CD14-positive monocyte (primary cell): ENCODE data around the gene CLASP1. TPM values are rescaled to one million over a fixed set of nuclear protein-coding genes. Genes with fewer than 3 reads are reported as not detected.
"Not testable (repeated sequence)": the region's sequence is repeated elsewhere in the genome, so short reads cannot be mapped to it uniquely, and the experiment has no call there.

ENCODE experiments used
- DNase-seq, 3 donors: peaks; one replicate each; pipeline ENCODE4 v3.0.0-alpha.2; 2011 to 2022
- H2AFZ ChIP-seq: 2 replicates; pipeline ENCODE4 v1.6.0; 2012; ENCODE audit warnings: mild to moderate bottlenecking, low read depth, low read length, inconsistent platforms; ENCODE audit not compliant: insufficient read depth, poor library complexity, severe bottlenecking
- H3K27ac ChIP-seq, 2 donors: 1 replicate in 1 of 2; 2 replicates in 1 of 2; pipeline ENCODE4 v1.5.1; 2012 to 2013; ENCODE audit warnings: low read length in 2 of 2, control low read depth in 1 of 2, inconsistent platforms in 1 of 2, low read depth in 1 of 2, mild to moderate bottlenecking in 1 of 2
- H3K27me3 ChIP-seq, 2 donors: one replicate each; pipeline versions ENCODE4 v1.6.0 to v1.6.1; 2011 to 2013; ENCODE audit warnings: low read length in 2 of 2; ENCODE audit not compliant: control insufficient read depth in 2 of 2, insufficient read depth in 2 of 2
- H3K36me3 ChIP-seq, 2 donors: replicated peaks in 1 of 2; 1 replicate in 1 of 2; 2 replicates in 1 of 2; pipeline versions ENCODE4 v1.5.1 to v1.6.1; 2012 to 2013; ENCODE audit warnings: low read length in 2 of 2, control low read depth in 1 of 2, inconsistent platforms in 1 of 2, mild to moderate bottlenecking in 1 of 2; ENCODE audit not compliant: insufficient read depth in 2 of 2, control insufficient read depth in 1 of 2
- H3K4me1 ChIP-seq, 2 donors: 1 replicate in 1 of 2; 2 replicates in 1 of 2; pipeline versions ENCODE4 v1.5.1 to v1.6.1; 2012 to 2013; ENCODE audit warnings: low read length in 2 of 2, control low read depth in 1 of 2, inconsistent platforms in 1 of 2, mild to moderate bottlenecking in 1 of 2, moderate library complexity in 1 of 2; ENCODE audit not compliant: insufficient read depth in 2 of 2, control insufficient read depth in 1 of 2
- H3K4me2 ChIP-seq: replicated peaks from 2 replicates; pipeline ENCODE3; 2012; ENCODE audit warnings: low read length, moderate library complexity, mild to moderate bottlenecking; ENCODE audit not compliant: poor library complexity, severe bottlenecking; ENCODE audit errors: extremely low read depth
- H3K4me3 ChIP-seq, 3 experiments: fragments of 200-600 bp in 1 of 3; sonication (generic) in 1 of 3; replicated peaks in 1 of 3; 1 replicate in 2 of 3; 2 replicates in 1 of 3; pipeline ENCODE4 v1.5.1; 2011 to 2013; ENCODE audit warnings: low read length in 3 of 3, mild to moderate bottlenecking in 3 of 3, control low read depth in 2 of 3, low read depth in 2 of 3, inconsistent platforms in 1 of 3, moderate library complexity in 1 of 3
- H3K79me2 ChIP-seq: 2 replicates; pipeline ENCODE4 v1.6.0; 2012; ENCODE audit warnings: mild to moderate bottlenecking, control low read depth, inconsistent platforms, low read length, moderate library complexity; ENCODE audit not compliant: insufficient read depth
- H3K9ac ChIP-seq: 2 replicates; pipeline ENCODE4 v1.6.0; 2017; ENCODE audit warnings: low read length, mild to moderate bottlenecking; ENCODE audit not compliant: insufficient read depth, poor library complexity, severe bottlenecking
- H3K9me3 ChIP-seq, 2 donors: replicated peaks in 1 of 2; 1 replicate in 1 of 2; 2 replicates in 1 of 2; pipeline versions ENCODE4 v1.5.1 to v1.6.1; 2012 to 2013; ENCODE audit warnings: low read length in 2 of 2, control low read depth in 1 of 2; ENCODE audit not compliant: control insufficient read depth in 1 of 2, insufficient read depth in 1 of 2
- H4K20me1 ChIP-seq: 2 replicates; pipeline ENCODE4 v1.6.0; 2012; ENCODE audit warnings: mild to moderate bottlenecking, low read length, control low read depth, moderate library complexity; ENCODE audit not compliant: insufficient read depth
- H3K27ac Mint-ChIP-seq, 7 donors: one replicate each; pipeline ENCODE4 v1.8.0; 2020; ENCODE audit warnings: mild to moderate bottlenecking in 7 of 7, mixed read lengths in 7 of 7, moderate library complexity in 6 of 7, inconsistent platforms in 2 of 7
- H3K27me3 Mint-ChIP-seq, 3 donors: one replicate each; pipeline ENCODE4 v1.8.0; 2021 to 2022; ENCODE audit warnings: low read depth in 3 of 3, mild to moderate bottlenecking in 3 of 3, mixed read lengths in 3 of 3, moderate library complexity in 3 of 3, inconsistent platforms in 1 of 3
- H3K36me3 Mint-ChIP-seq, 2 donors: one replicate each; pipeline ENCODE4 v1.8.0; 2020; ENCODE audit warnings: mixed read lengths in 2 of 2, inconsistent platforms in 1 of 2, mild to moderate bottlenecking in 1 of 2
- H3K4me1 Mint-ChIP-seq: one replicate; pipeline ENCODE4 v1.8.0; 2020; ENCODE audit warnings: mild to moderate bottlenecking, mixed read lengths
- H3K4me3 Mint-ChIP-seq, 2 donors: one replicate each; pipeline ENCODE4 v1.8.0; 2020; ENCODE audit warnings: mild to moderate bottlenecking in 2 of 2, mixed read lengths in 2 of 2, moderate library complexity in 1 of 2
- H3K9me3 Mint-ChIP-seq, 7 donors: one replicate each; pipeline ENCODE4 v1.8.0; 2020 to 2022; ENCODE audit warnings: mixed read lengths in 7 of 7, mild to moderate bottlenecking in 6 of 7, moderate library complexity in 6 of 7, inconsistent platforms in 2 of 7
- CTCF ChIP-seq: fragments of 200-600 bp; IDR thresholded peaks from one replicate; pipeline ENCODE4 v1.8.0; 2022; ENCODE audit warnings: antibody characterized with exemption, mild to moderate bottlenecking
- WGBS: methylation state at CpG from one replicate; pipeline ENCODE4 v1.1.5; 2013; ENCODE audit warnings: missing lambda C conversion rate; ENCODE audit not compliant: insufficient coverage; 5-methylcytosine and 5-hydroxymethylcytosine counted together
- intact Hi-C, 2 donors: fragments of 100-400 bp; cut with micrococcal nuclease; formaldehyde crosslinking; loops; one replicate each; pipeline versions ENCODE4 v1.15.0 to v1.15.1; 2023
- polyA plus RNA-seq, 3 donors: library from polyadenylated mRNA; depleted of rRNA in 1 of 3; unstranded in 2 of 3; stranded (reverse) in 1 of 3; fragments of 300-500 nt in 2 of 3; fragments of >200 nt in 1 of 3; fragmentation: Illumina TruSeq in 2 of 3; gene quantifications; 1 replicate in 2 of 3; 2 replicates in 1 of 3; pipeline ENCODE4 v1.2.3, GENCODE V29; 2012 to 2021

CLASP1 gene
- polyA plus RNA-seq, 3 donors, result 4.8 to 8.1 (median 7.6) TPM

GRCh38 chr2:121375621-121376159, 273.6 kb downstream of the CLASP1 start:
- H3K4me3 Mint-ChIP-seq, result no peak overlapping the region
- H3K4me3 ChIP-seq, result no peak overlapping the region

GRCh38 chr2:121374412-121375075, 274.7 kb downstream of the CLASP1 start:
- H4K20me1 ChIP-seq, H3K9me3 ChIP-seq, H3K4me1 Mint-ChIP-seq, H3K27me3 Mint-ChIP-seq, H2AFZ ChIP-seq, DNase-seq, H3K4me3 Mint-ChIP-seq, H3K27me3 ChIP-seq, H3K4me2 ChIP-seq, H3K79me2 ChIP-seq, H3K27ac ChIP-seq, H3K4me1 ChIP-seq, H3K9ac ChIP-seq, H3K4me3 ChIP-seq, H3K27ac Mint-ChIP-seq, intact Hi-C loops: not testable (repeated sequence)
- H3K36me3 Mint-ChIP-seq, result peaks cover 83 to 85% of the 10 kb centered on the region in 2 donors
- peaks cover 46 to 98% of the 10 kb centered on the region in 2 donors for H3K36me3 ChIP-seq
- 98% methylated on average over 5 of the region's 5 CpGs for WGBS
- H3K9me3 Mint-ChIP-seq, result peaks cover 0 to 13% (median 8%) of the 10 kb centered on the region in 7 donors

More at GRCh38 chr2:121375621-121376159, 273.6 kb downstream of the CLASP1 start:
- Histone ChIP-seq H3K27ac (no peak overlapping the region), H2AFZ (no peak overlapping the region), H3K79me2 (no peaks in the 10 kb centered on the region), H3K36me3 (peaks cover 54 to 99% of the 10 kb centered on the region in 2 donors), H4K20me1 (no peaks in the 10 kb centered on the region), H3K4me1 (no peaks in the 10 kb centered on the region), H3K9ac (no peak overlapping the region), H3K9me3 (peaks cover 0 to 4% of the 10 kb centered on the region in 2 donors), H3K4me2 (no peak overlapping the region), H3K27me3 (no peaks in the 10 kb centered on the region)
- Mint-ChIP-seq H3K9me3 (peaks cover 0 to 13% (median 8%) of the 10 kb centered on the region in 7 donors), H3K4me1 (no peaks in the 10 kb centered on the region), H3K27ac (peak overlapping the region in 1 of 7 donors; percentile 15), H3K36me3 (peaks cover 77 to 88% of the 10 kb centered on the region in 2 donors), H3K27me3 (peaks cover 2 to 4% (median 2%) of the 10 kb centered on the region in 3 donors)
- no peak for DNase-seq
- intact Hi-C loops, result no loop called here
- TF ChIP-seq CTCF, result no peak
- no CpG with 5 or more reads among the region's 3 CpGs for WGBS
